ENCODE measurements around the gene NACAD. TPM values are rescaled to one million over a fixed set of nuclear protein-coding genes. Genes with fewer than 3 reads are reported as not detected.

NACAD gene
- total RNA-seq, 1 experiment from 2014 or later = 5.5 TPM

DNA sequence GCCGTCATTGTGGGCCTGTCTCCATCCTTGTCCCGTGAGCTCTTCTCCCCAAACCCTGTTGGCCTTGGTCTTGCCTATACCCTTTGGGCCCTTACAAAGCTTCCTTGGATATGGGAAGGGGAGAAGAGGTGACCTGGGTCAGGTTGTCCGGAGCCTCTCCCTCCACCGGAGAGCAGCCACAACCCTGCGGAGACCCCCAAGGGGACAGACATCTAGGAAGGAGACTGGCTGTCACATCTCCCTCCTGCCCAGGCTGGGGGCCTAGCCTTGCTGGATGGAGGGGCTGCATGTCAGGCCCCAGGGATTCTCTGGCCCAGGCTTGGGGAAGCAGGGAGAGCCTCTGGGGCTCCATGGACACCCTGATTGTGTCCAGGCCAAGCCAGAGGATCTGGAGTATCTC, 11.8 kb downstream of the NACAD start:
- ATAC-seq (no peak), DNase-seq (ENCODE audit: low spot score) (no peak)
- CTCF ChIA-PET = no interaction called here
- Mint-ChIP-seq H3K4me3 (no peak overlapping the region), H3K27ac (no peak overlapping the region), H3K36me3 (peaks cover 12% of the 10 kb centered on the region), H3K9me3 (0 out of 2 replicates have a peak, but pooled peaks cover 5% of the 10 kb centered on the region), H3K27me3 (ENCODE audit: low read depth) (no peaks in the 10 kb centered on the region), H3K4me1 (no peaks in the 10 kb centered on the region)
- POLR2A ChIA-PET = no interaction called here
- TF ChIP-seq ZNF317 (CRISPR knock-in tag; IDR thresholded peaks at IDR 0.05; ENCODE audit: borderline replicate concordance, low read depth) = no peak
- no peak for TF ChIP-seq ERG (CRISPR knock-in tag; IDR thresholded peaks at IDR 0.05)
- TF ChIP-seq, protein P1, sequence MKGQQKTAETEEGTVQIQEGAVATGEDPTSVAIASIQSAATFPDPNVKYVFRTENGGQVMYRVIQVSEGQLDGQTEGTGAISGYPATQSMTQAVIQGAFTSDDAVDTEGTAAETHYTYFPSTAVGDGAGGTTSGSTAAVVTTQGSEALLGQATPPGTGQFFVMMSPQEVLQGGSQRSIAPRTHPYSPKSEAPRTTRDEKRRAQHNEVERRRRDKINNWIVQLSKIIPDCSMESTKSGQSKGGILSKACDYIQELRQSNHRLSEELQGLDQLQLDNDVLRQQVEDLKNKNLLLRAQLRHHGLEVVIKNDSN (CRISPR knock-in tag; IDR thresholded peaks at IDR 0.05) = no peak

GRCh38 chr7:45075871-45076796, 12.6 kb downstream of the NACAD start:
- Mint-ChIP-seq H3K9me3 (0 out of 2 replicates have a peak, but pooled peaks cover 5% of the 10 kb centered on the region), H3K4me3 (no peak overlapping the region), H3K36me3 (peaks cover 12% of the 10 kb centered on the region), H3K4me1 (no peaks in the 10 kb centered on the region), H3K27me3 (ENCODE audit: low read depth) (no peaks in the 10 kb centered on the region), H3K27ac (no peak overlapping the region)
- CTCF ChIA-PET = interaction anchor here (1.4 kb wide), 1 partner anchor 103 kb away, joined by 4 read pairs; no protein-coding TSS in a partner anchor
- no peak for DNase-seq (ENCODE audit: low spot score)
- POLR2A ChIA-PET = no interaction called here
- ATAC-seq = no peak
- TF ChIP-seq RORB (CRISPR knock-in tag; IDR thresholded peaks at IDR 0.05) (no peak), NFATC4 (CRISPR knock-in tag; IDR thresholded peaks at IDR 0.05) (no peak), PRRX2 (CRISPR knock-in tag; IDR thresholded peaks at IDR 0.05) (no peak), ERG (CRISPR knock-in tag; IDR thresholded peaks at IDR 0.05) (no peak), TP53 (CRISPR knock-in tag; IDR thresholded peaks at IDR 0.05) (no peak), ETV6 (CRISPR knock-in tag; IDR thresholded peaks at IDR 0.05) (no peak), ZNF232 (CRISPR knock-in tag; IDR thresholded peaks at IDR 0.05) (no peak), GRHL2 (CRISPR knock-in tag; IDR thresholded peaks at IDR 0.05; ENCODE audit: insufficient replicate concordance, severe bottlenecking) (no peak), ATF2 (CRISPR knock-in tag; IDR thresholded peaks at IDR 0.05; ENCODE audit: borderline replicate concordance, low read depth) (no peak), IRF2 (CRISPR knock-in tag; IDR thresholded peaks at IDR 0.05; ENCODE audit: borderline replicate concordance, low read depth) (no peak)
- TF ChIP-seq, protein P2, sequence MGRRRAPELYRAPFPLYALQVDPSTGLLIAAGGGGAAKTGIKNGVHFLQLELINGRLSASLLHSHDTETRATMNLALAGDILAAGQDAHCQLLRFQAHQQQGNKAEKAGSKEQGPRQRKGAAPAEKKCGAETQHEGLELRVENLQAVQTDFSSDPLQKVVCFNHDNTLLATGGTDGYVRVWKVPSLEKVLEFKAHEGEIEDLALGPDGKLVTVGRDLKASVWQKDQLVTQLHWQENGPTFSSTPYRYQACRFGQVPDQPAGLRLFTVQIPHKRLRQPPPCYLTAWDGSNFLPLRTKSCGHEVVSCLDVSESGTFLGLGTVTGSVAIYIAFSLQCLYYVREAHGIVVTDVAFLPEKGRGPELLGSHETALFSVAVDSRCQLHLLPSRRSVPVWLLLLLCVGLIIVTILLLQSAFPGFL (CRISPR knock-in tag; IDR thresholded peaks at IDR 0.05; ENCODE audit: borderline replicate concordance) = no peak
- TF ChIP-seq, protein P3, sequence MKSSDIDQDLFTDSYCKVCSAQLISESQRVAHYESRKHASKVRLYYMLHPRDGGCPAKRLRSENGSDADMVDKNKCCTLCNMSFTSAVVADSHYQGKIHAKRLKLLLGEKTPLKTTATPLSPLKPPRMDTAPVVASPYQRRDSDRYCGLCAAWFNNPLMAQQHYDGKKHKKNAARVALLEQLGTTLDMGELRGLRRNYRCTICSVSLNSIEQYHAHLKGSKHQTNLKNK (CRISPR knock-in tag; IDR thresholded peaks at IDR 0.05) = no peak

DNA sequence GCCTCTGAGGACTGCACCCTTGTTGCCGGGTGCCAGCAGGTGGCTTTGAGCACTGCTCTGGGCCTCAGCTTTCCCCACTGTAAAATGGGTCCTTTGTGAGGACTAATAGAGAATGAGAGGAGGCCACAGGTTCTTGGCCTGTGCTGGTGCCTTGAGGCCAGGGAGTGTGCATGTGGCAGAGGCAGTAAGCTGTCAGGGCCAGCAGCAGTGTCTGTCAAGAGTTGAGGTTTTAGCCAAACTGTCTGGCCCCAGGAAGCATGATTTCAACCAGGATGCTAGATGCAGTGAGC, 13.5 kb downstream of the NACAD start:
- Mint-ChIP-seq H3K9me3 (0 out of 2 replicates have a peak, but pooled peaks cover 5% of the 10 kb centered on the region), H3K4me1 (no peaks in the 10 kb centered on the region), H3K27ac (no peak overlapping the region), H3K36me3 (peaks cover 12% of the 10 kb centered on the region), H3K4me3 (no peak overlapping the region), H3K27me3 (ENCODE audit: low read depth) (no peaks in the 10 kb centered on the region)
- ChIA-PET POLR2A (no interaction called here), CTCF (interaction anchor here (1.4 kb wide), 1 partner anchor 102 kb away, joined by 4 read pairs; no protein-coding TSS in a partner anchor)
- no peak for DNase-seq (ENCODE audit: low spot score)
- ATAC-seq = no peak
- TF ChIP-seq MYBL2 (CRISPR knock-in tag; IDR thresholded peaks at IDR 0.05) (no peak), ZNF317 (CRISPR knock-in tag; IDR thresholded peaks at IDR 0.05; ENCODE audit: borderline replicate concordance, low read depth) (no peak), TP53 (CRISPR knock-in tag; IDR thresholded peaks at IDR 0.05) (no peak), ZNF671 (CRISPR knock-in tag; IDR thresholded peaks at IDR 0.05) (no peak), NFATC4 (CRISPR knock-in tag; IDR thresholded peaks at IDR 0.05) (no peak), SMAD4 (CRISPR knock-in tag; IDR thresholded peaks at IDR 0.05) (no peak)
- TF ChIP-seq, protein P1 (CRISPR knock-in tag; IDR thresholded peaks at IDR 0.05) = no peak
- TF ChIP-seq, protein P4, sequence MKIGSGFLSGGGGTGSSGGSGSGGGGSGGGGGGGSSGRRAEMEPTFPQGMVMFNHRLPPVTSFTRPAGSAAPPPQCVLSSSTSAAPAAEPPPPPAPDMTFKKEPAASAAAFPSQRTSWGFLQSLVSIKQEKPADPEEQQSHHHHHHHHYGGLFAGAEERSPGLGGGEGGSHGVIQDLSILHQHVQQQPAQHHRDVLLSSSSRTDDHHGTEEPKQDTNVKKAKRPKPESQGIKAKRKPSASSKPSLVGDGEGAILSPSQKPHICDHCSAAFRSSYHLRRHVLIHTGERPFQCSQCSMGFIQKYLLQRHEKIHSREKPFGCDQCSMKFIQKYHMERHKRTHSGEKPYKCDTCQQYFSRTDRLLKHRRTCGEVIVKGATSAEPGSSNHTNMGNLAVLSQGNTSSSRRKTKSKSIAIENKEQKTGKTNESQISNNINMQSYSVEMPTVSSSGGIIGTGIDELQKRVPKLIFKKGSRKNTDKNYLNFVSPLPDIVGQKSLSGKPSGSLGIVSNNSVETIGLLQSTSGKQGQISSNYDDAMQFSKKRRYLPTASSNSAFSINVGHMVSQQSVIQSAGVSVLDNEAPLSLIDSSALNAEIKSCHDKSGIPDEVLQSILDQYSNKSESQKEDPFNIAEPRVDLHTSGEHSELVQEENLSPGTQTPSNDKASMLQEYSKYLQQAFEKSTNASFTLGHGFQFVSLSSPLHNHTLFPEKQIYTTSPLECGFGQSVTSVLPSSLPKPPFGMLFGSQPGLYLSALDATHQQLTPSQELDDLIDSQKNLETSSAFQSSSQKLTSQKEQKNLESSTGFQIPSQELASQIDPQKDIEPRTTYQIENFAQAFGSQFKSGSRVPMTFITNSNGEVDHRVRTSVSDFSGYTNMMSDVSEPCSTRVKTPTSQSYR (CRISPR knock-in tag; IDR thresholded peaks at IDR 0.05) = no peak
- TF ChIP-seq, protein P5, sequence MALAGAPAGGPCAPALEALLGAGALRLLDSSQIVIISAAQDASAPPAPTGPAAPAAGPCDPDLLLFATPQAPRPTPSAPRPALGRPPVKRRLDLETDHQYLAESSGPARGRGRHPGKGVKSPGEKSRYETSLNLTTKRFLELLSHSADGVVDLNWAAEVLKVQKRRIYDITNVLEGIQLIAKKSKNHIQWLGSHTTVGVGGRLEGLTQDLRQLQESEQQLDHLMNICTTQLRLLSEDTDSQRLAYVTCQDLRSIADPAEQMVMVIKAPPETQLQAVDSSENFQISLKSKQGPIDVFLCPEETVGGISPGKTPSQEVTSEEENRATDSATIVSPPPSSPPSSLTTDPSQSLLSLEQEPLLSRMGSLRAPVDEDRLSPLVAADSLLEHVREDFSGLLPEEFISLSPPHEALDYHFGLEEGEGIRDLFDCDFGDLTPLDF (CRISPR knock-in tag; IDR thresholded peaks at IDR 0.05) = no peak
